ENCODE measurements around the gene ARL6IP6. TPM values are rescaled to one million over a fixed set of nuclear protein-coding genes. Genes with fewer than 3 reads are reported as not detected.

The ARL6IP6 gene
- total RNA-seq, 1 donor from 2014 or later, result 18.2 TPM

GRCh38 chr2:152683400-152683799 is 35.0 kb upstream of the ARL6IP6 start:
- peaks cover 4% of the 10 kb centered on the region for H3K36me3 ChIP-seq (ENCODE audit: control insufficient read depth, insufficient read depth, low read length)
- DNase-seq (ENCODE audit: low read depth) (no peak), FAIRE-seq (no peak)

GRCh38 chr2:152686321-152686720 is 32.1 kb upstream of the ARL6IP6 start:
- no peak for DNase-seq (ENCODE audit: low read depth)
- Histone ChIP-seq H3K36me3 (ENCODE audit: control insufficient read depth, insufficient read depth, low read length) (peaks cover 4% of the 10 kb centered on the region), H3K27me3 (ENCODE audit: control insufficient read depth, insufficient read depth, low read length) (no peaks in the 10 kb centered on the region), H3K4me3 (ENCODE audit: low read depth, low read length) (no peak overlapping the region)
- FAIRE-seq, result no peak
- TF ChIP-seq CTCF (IDR thresholded peaks at IDR 0.05; ENCODE audit: insufficient read depth, low read length, severe bottlenecking), result no peak

More at GRCh38 chr2:152683400-152683799, 35.0 kb upstream of the ARL6IP6 start:
- H3K4me3 ChIP-seq (ENCODE audit: low read depth, low read length), result no peak overlapping the region
- no peaks in the 10 kb centered on the region for H3K27me3 ChIP-seq (ENCODE audit: control insufficient read depth, insufficient read depth, low read length)
- no peak for TF ChIP-seq CTCF (IDR thresholded peaks at IDR 0.05; ENCODE audit: insufficient read depth, low read length, severe bottlenecking)

- Histone ChIP-seq H3K4me3 (ENCODE audit: low read depth, low read length) (no peak overlapping the region), H3K36me3 (ENCODE audit: control insufficient read depth, insufficient read depth, low read length) (no peaks in the 10 kb centered on the region), H3K27me3 (ENCODE audit: control insufficient read depth, insufficient read depth, low read length) (no peaks in the 10 kb centered on the region)
- TF ChIP-seq CTCF (IDR thresholded peaks at IDR 0.05; ENCODE audit: insufficient read depth, low read length, severe bottlenecking), result no peak
- DNase-seq (ENCODE audit: low read depth) (no peak), FAIRE-seq (no peak)
These were observed 25.4 kb upstream of the ARL6IP6 start for GRCh38 chr2:152693033-152693432.

GRCh38 chr2:152694161-152694661 is 24.2 kb upstream of the ARL6IP6 start:
- Histone ChIP-seq H3K4me3 (ENCODE audit: low read depth, low read length) (no peak overlapping the region), H3K36me3 (ENCODE audit: control insufficient read depth, insufficient read depth, low read length) (no peaks in the 10 kb centered on the region), H3K27me3 (ENCODE audit: control insufficient read depth, insufficient read depth, low read length) (no peaks in the 10 kb centered on the region)
- DNase-seq (ENCODE audit: low read depth) (peak; percentile 17), FAIRE-seq (no peak)
- no peak for TF ChIP-seq CTCF (IDR thresholded peaks at IDR 0.05; ENCODE audit: insufficient read depth, low read length, severe bottlenecking)

GRCh38 chr2:152695763-152696162 is 22.7 kb upstream of the ARL6IP6 start:
- Histone ChIP-seq H3K4me3 (ENCODE audit: low read depth, low read length) (no peak overlapping the region), H3K27me3 (ENCODE audit: control insufficient read depth, insufficient read depth, low read length) (no peaks in the 10 kb centered on the region), H3K36me3 (ENCODE audit: control insufficient read depth, insufficient read depth, low read length) (no peaks in the 10 kb centered on the region)
- no peak for TF ChIP-seq CTCF (IDR thresholded peaks at IDR 0.05; ENCODE audit: insufficient read depth, low read length, severe bottlenecking)
- no peak for FAIRE-seq
- DNase-seq (ENCODE audit: low read depth), result no peak

- no peak for FAIRE-seq
- no peak for TF ChIP-seq CTCF (IDR thresholded peaks at IDR 0.05; ENCODE audit: insufficient read depth, low read length, severe bottlenecking)
- Histone ChIP-seq H3K36me3 (ENCODE audit: control insufficient read depth, insufficient read depth, low read length) (peaks cover 1% of the 10 kb centered on the region), H3K27me3 (ENCODE audit: control insufficient read depth, insufficient read depth, low read length) (no peaks in the 10 kb centered on the region), H3K4me3 (ENCODE audit: low read depth, low read length) (no peak overlapping the region)
- DNase-seq (ENCODE audit: low read depth), result no peak
These were observed 21.9 kb upstream of the ARL6IP6 start for GRCh38 chr2:152696476-152696875.
